GM12878 (cell line): ENCODE measurements around the gene LTBP2. TPM values are rescaled to one million over a fixed set of nuclear protein-coding genes. Genes with fewer than 3 reads are reported as not detected.

Experiments
- ATAC-seq: fragments of 200-7000 bp; cut with Tn5 transposase; 3 replicates; pipeline ENCODE4 v1.9.1; 2020; ENCODE audit warnings: mild to moderate bottlenecking, moderate library complexity
- BruUV-seq: library from RNA; stranded (reverse); fragments of 400-500 nt; replicated peaks from 2 replicates; lab custom pipeline; 2021; lab: Mats Ljungman, UMichigan
- CTCF ChIA-PET: fragments of 300-600 bp; sonication (Branson Sonifier 250); formaldehyde crosslinking; extraction: SDS; loops from one replicate; lab custom pipeline; 2021; ENCODE audit warnings: inconsistent platforms; lab: Yijun Ruan, JAX
- POLR2A ChIA-PET: fragments of 350-600 bp; formaldehyde crosslinking; extraction: SDS; loops from one replicate; lab custom pipeline; 2021; ENCODE audit warnings: inconsistent platforms; lab: Charles Lee
- RAD21 ChIA-PET: fragments of 300-600 bp; sonication (Branson Sonifier 250); formaldehyde crosslinking; loops from one replicate; lab custom pipeline; 2023; ENCODE audit warnings: antibody characterized with exemption; ENCODE audit not compliant: unreplicated experiment; lab: Charles Lee
- SMC1A ChIA-PET: fragments of 300-600 bp; sonication (Branson Sonifier 250); formaldehyde crosslinking; loops from one replicate; lab custom pipeline; 2023; ENCODE audit not compliant: unreplicated experiment, uncharacterized antibody; lab: Charles Lee
- DNase-seq: peaks from one replicate; pipeline ENCODE4 v3.0.0-alpha.2; 2011; ENCODE audit warnings: low read depth, low spot score
- FAIRE-seq: peaks from 3 replicates; lab custom pipeline; 2011; peaks lifted over from hg19 to GRCh38; lab: Jason Lieb, UNC
- H2AFZ ChIP-seq: 2 replicates; pipeline ENCODE4 v1.6.0; 2011; ENCODE audit warnings: low read depth, low read length, control low read depth; ENCODE audit not compliant: control insufficient read depth
- H3K27ac ChIP-seq: 2 replicates; pipeline ENCODE4 v1.5.1; 2011; ENCODE audit warnings: control low read depth; ENCODE audit not compliant: control insufficient read depth, insufficient read depth
- H3K27me3 ChIP-seq, 2 experiments: replicated peaks in 1 of 2; 2 replicates each; pipeline versions ENCODE4 v1.6.0 to v1.6.1; 2011; ENCODE audit warnings: low read length in 1 of 2; ENCODE audit not compliant: control insufficient read depth in 2 of 2, insufficient read depth in 2 of 2
- H3K36me3 ChIP-seq, 2 experiments: 2 replicates each; pipeline ENCODE4 v1.5.1; 2011; ENCODE audit warnings: low read length in 1 of 2; ENCODE audit not compliant: control insufficient read depth in 2 of 2, insufficient read depth in 2 of 2
- H3K4me1 ChIP-seq: 2 replicates; pipeline ENCODE4 v1.6.1; 2011; ENCODE audit warnings: mild to moderate bottlenecking, low read length, moderate library complexity, mixed read lengths; ENCODE audit not compliant: control insufficient read depth, insufficient read depth
- H3K4me2 ChIP-seq: 2 replicates; pipeline ENCODE4 v1.6.0; 2011; ENCODE audit warnings: control low read depth; ENCODE audit not compliant: control insufficient read depth, insufficient read depth
- H3K4me3 ChIP-seq: fragments of 200-600 bp; sonication (generic); 2 replicates; pipeline ENCODE4 v1.5.1; 2016
- H3K79me2 ChIP-seq: 2 replicates; pipeline ENCODE4 v1.6.0; 2011; ENCODE audit warnings: low read length; ENCODE audit not compliant: control insufficient read depth, insufficient read depth
- H3K9ac ChIP-seq: 2 replicates; pipeline ENCODE4 v1.8.0; 2011; ENCODE audit warnings: low read length, control low read depth, mixed read lengths; ENCODE audit not compliant: control insufficient read depth, insufficient read depth
- H3K9me3 ChIP-seq: replicated peaks from 3 replicates; pipeline ENCODE4 v1.5.1; 2011; ENCODE audit warnings: mild to moderate bottlenecking, low read length; ENCODE audit not compliant: control insufficient read depth, insufficient read depth
- H4K20me1 ChIP-seq: 2 replicates; pipeline ENCODE4 v1.6.0; 2011; ENCODE audit not compliant: control insufficient read depth, insufficient read depth
- ATF3 ChIP-seq: IDR thresholded peaks from 2 replicates; pipeline ENCODE4 v1.6.1; 2011; ENCODE audit warnings: low read depth, mild to moderate bottlenecking, low read length, moderate library complexity, borderline replicate concordance; ENCODE audit errors: extremely low read depth
- BACH1 ChIP-seq: fragments of 450-650 bp; IDR thresholded peaks from 2 replicates; pipeline ENCODE4 v1.6.1; 2017; ENCODE audit warnings: mild to moderate bottlenecking, borderline replicate concordance
- NFXL1 ChIP-seq: fragments of 450-650 bp; IDR thresholded peaks from 2 replicates; pipeline ENCODE4 v1.6.1; 2017; ENCODE audit warnings: antibody characterized with exemption, mild to moderate bottlenecking, borderline replicate concordance
- NFYA ChIP-seq: IDR thresholded peaks from 2 replicates; pipeline ENCODE4 v1.6.1; 2011; ENCODE audit warnings: low read depth, mild to moderate bottlenecking, low read length, improper control_type of control experiment, borderline replicate concordance
- RAD21 ChIP-seq: IDR thresholded peaks from 2 replicates; pipeline ENCODE4 v1.6.1; 2011; ENCODE audit warnings: mild to moderate bottlenecking, low read depth, low read length, moderate library complexity; ENCODE audit not compliant: insufficient read depth
- REST ChIP-seq: IDR thresholded peaks from 2 replicates; pipeline ENCODE4 v1.6.1; 2012; ENCODE audit warnings: mild to moderate bottlenecking, low read depth, low read length
- ZNF24 ChIP-seq: fragments of 450-650 bp; IDR thresholded peaks from 2 replicates; pipeline ENCODE4 v1.6.1; 2017; ENCODE audit warnings: antibody characterized with exemption, mild to moderate bottlenecking
- ZZZ3 ChIP-seq: IDR thresholded peaks from 2 replicates; pipeline ENCODE4 v1.6.1; 2011; ENCODE audit warnings: low read depth; ENCODE audit not compliant: control insufficient read depth, insufficient read length
- WGBS: methylation state at CpG from one replicate; pipeline ENCODE4 v1.1.6; 2016; ENCODE audit warnings: low lambda C conversion rate; ENCODE audit not compliant: insufficient replicate concordance, insufficient coverage; ENCODE audit errors: missing lambda C conversion rate; 5-methylcytosine and 5-hydroxymethylcytosine counted together
- in situ Hi-C: fragments of 300-500 bp; cut with MboI; formaldehyde crosslinking; loops from 9 replicates; pipeline ENCODE4 v1.14.3; 2018; ENCODE audit warnings: mixed read lengths
- intact Hi-C: fragments of 100-400 bp; cut with micrococcal nuclease; formaldehyde crosslinking; loops from one replicate; pipeline ENCODE4 v1.14.2; 2022; ENCODE audit not compliant: unreplicated experiment
- polyA plus RNA-seq, 11 experiments: library from polyadenylated mRNA; depleted of rRNA in 4 of 11; unstranded in 6 of 11; stranded (reverse) in 5 of 11; fragments of >200 nt; fragmentation: Nextera tagmentation in 4 of 11; fragmentation: Illumina TruSeq in 1 of 11; extraction: Ambion mirVana in 4 of 11; extraction: Trizol in 1 of 11; gene quantifications; 1 replicate in 1 of 11; 2 replicates in 10 of 11; pipeline versions ENCODE4 v1.2.1 to v1.2.3, GENCODE V29; 2011 to 2016; ENCODE audit warnings: inconsistent platforms in 2 of 11, missing spikeins in 2 of 11, low read depth in 1 of 11
- total RNA-seq, 4 experiments: library from RNA; depleted of rRNA in 3 of 4; stranded (reverse); fragments of >200 nt in 3 of 4; fragmentation: Illumina TruSeq in 1 of 4; extraction: Trizol in 1 of 4; gene quantifications; 2 replicates each; pipeline versions ENCODE4 v1.2.1 to v1.2.3, GENCODE V29; 2013 to 2021
- TF ChIP-seq, protein P1 (sequence below), 3 experiments: IDR thresholded peaks in 2 of 3; conservative IDR thresholded peaks in 1 of 3; 2 replicates each; pipeline ENCODE4 v1.5.1; 2011; ENCODE audit warnings: low read depth in 3 of 3, low read length in 3 of 3, mild to moderate bottlenecking in 3 of 3, control low read depth in 2 of 3, moderate library complexity in 2 of 3, inconsistent platforms in 1 of 3, mixed read lengths in 1 of 3; ENCODE audit not compliant: control insufficient read depth in 2 of 3, insufficient read depth in 1 of 3; ENCODE audit errors: extremely low read depth in 1 of 3

LTBP2 gene
- total and polyA plus RNA-seq, 10 of the 15 experiments (the other 5 are each of a cell fraction or from before 2014, with no cell fraction given): 0.03 to 0.23 (median 0.06) TPM; not detected in 1

DNA sequence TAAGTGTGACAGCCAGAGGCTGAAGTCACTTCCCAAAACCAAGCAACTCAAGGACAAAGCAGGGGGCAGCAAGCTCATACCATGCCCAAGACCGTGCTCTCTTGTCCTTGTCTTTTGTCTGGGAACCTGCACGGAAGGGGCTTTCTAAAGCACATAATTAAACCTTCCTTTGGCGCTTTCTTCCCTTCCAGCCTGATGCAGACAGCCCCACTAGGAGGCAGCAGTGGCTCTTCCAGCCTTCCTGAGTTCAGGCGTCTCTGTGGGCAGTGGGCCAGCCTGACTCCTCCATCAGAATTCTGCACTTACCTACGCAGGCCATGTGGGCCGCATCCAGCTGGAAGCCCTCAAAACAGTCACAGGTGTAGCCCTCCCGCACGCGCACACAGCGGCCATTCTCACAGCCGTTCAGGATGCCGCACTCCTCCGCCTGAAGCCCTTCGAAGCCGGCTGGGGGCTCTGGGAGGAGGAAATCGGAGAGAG, 110.9 kb downstream of the LTBP2 start:
- H3K4me2 ChIP-seq: no peak overlapping the region
- ChIA-PET POLR2A (no interaction called here), CTCF (no interaction called here), SMC1A (no interaction called here), RAD21 (no interaction called here)
- intact Hi-C loops: no loop called here
- in situ Hi-C loops: no loop called here
- WGBS: 79% methylated on average over 16 of the region's 16 CpGs
- H3K27ac ChIP-seq: no peak overlapping the region
- ATAC-seq (peak; percentile 29; the same call in 2 of the 3 replicates), FAIRE-seq (no peak), DNase-seq (no peak)
- H4K20me1 ChIP-seq: no peaks in the 10 kb centered on the region
- H3K9ac ChIP-seq: no peak overlapping the region
- no peaks in the 10 kb centered on the region for H3K9me3 ChIP-seq
- TF ChIP-seq BACH1 (no peak), RAD21 (peak; percentile 23; the same call in 1 of the 2 replicates)
- TF ChIP-seq, protein P1, sequence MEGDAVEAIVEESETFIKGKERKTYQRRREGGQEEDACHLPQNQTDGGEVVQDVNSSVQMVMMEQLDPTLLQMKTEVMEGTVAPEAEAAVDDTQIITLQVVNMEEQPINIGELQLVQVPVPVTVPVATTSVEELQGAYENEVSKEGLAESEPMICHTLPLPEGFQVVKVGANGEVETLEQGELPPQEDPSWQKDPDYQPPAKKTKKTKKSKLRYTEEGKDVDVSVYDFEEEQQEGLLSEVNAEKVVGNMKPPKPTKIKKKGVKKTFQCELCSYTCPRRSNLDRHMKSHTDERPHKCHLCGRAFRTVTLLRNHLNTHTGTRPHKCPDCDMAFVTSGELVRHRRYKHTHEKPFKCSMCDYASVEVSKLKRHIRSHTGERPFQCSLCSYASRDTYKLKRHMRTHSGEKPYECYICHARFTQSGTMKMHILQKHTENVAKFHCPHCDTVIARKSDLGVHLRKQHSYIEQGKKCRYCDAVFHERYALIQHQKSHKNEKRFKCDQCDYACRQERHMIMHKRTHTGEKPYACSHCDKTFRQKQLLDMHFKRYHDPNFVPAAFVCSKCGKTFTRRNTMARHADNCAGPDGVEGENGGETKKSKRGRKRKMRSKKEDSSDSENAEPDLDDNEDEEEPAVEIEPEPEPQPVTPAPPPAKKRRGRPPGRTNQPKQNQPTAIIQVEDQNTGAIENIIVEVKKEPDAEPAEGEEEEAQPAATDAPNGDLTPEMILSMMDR (IDR thresholded peaks at IDR 0.05 in 2 of 3, conservative IDR thresholded peaks at IDR 0.05 in 1 of 3; ENCODE audit: control insufficient read depth in 2 of 3, extremely low read depth in 1 of 3, insufficient read depth in 1 of 3, low read depth in 3 of 3, low read length in 3 of 3): peak; percentile 13 to 31 (median 26); a peak in 3 of 6 replicates
- no peaks in the 10 kb centered on the region; a peak in 1 of 4 replicates for H3K27me3 ChIP-seq
- no peaks in the 10 kb centered on the region for H3K36me3 ChIP-seq
- BruUV-seq: no TSS peak
- H3K4me3 ChIP-seq: no peak overlapping the region
- no peaks in the 10 kb centered on the region for H3K4me1 ChIP-seq
- no peaks in the 10 kb centered on the region for H3K79me2 ChIP-seq
- no peak overlapping the region for H2AFZ ChIP-seq

DNA sequence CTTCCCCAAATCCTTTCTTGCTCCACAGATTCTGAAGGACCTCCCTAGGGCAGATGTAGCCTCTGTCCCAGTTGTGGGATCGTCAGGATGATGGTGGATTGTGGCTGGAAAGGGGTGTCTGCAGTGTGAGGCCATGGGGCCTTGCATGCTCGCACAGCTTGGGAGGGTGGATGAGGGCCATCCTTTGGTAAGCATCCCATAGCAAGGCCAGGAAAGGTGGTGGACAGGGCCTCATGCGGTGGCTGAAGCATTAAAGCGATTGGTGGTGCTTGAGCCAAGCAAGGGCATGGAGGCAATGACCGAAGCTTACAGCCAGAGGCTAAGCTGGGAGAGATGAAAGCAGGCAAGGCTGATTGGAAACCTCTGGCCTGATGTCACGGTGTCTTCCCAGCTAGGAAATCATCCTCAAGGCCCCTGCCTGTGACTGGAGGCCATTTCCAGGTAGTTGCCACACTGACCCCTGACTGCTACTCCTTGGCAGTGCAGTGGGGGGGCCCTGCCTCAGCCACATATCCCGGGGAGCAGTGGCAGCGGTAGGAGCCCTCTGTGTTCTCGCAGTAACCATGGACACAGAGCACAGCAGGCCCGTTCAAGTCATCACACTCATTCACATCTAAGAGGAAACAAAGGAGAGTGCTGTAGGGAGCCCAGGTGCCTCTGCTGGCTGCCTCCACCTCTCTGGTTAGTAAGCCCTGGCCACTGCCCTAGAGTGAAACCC, 111.5 kb downstream of the LTBP2 start:
- no peaks in the 10 kb centered on the region for H3K27me3 ChIP-seq
- no peaks in the 10 kb centered on the region for H3K9me3 ChIP-seq
- H3K79me2 ChIP-seq: no peaks in the 10 kb centered on the region
- H3K4me2 ChIP-seq: no peak overlapping the region
- no TSS peak for BruUV-seq
- no peak; the same call in 2 of the 3 replicates for ATAC-seq
- in situ Hi-C loops (no loop called here), intact Hi-C loops (no loop called here)
- WGBS: 96% methylated on average over 10 of the region's 10 CpGs
- ChIA-PET CTCF (no interaction called here), SMC1A (no interaction called here), POLR2A (no interaction called here), RAD21 (no interaction called here)
- H2AFZ ChIP-seq: no peak overlapping the region
- H3K27ac ChIP-seq: no peak overlapping the region
- no peaks in the 10 kb centered on the region for H4K20me1 ChIP-seq
- H3K4me3 ChIP-seq: no peak overlapping the region
- no peak for FAIRE-seq
- no peaks in the 10 kb centered on the region for H3K4me1 ChIP-seq
- no peaks in the 10 kb centered on the region for H3K36me3 ChIP-seq
- DNase-seq: no peak
- no peak overlapping the region for H3K9ac ChIP-seq
- TF ChIP-seq NFYA (no peak), REST (no peak), ZZZ3 (no peak), ZNF24 (no peak), NFXL1 (no peak), ATF3 (no peak)
